Activated naive CD4-positive, alpha-beta T cell treated with anti-CD3 and anti-CD28 coated beads, Interleukin-2, amount 50 U/mL, for 72 hours (primary cell): ENCODE measurements around the gene CYP27B1. TPM values are rescaled to one million over a fixed set of nuclear protein-coding genes. Genes with fewer than 3 reads are reported as not detected.
A peak's percentile ranks its signal among the peaks of the same experiment; 100 is the strongest.

ENCODE experiments used
- ATAC-seq, 2 donors: fragments of 150-1000 bp; cut with Tn5 transposase; 2 replicates each; pipeline ENCODE4 v1.10.0; 2021; ENCODE audit warnings: mild to moderate bottlenecking in 2 of 2, moderate library complexity in 2 of 2
- DNase-seq, 2 donors: peaks; one replicate each; pipeline ENCODE4 v3.0.0; 2021 to 2022; ENCODE audit warnings: low spot score in 2 of 2
- H3K27ac Mint-ChIP-seq, 2 donors: one replicate each; pipeline ENCODE4 v1.8.0; 2022; ENCODE audit warnings: mild to moderate bottlenecking in 2 of 2, mixed read lengths in 2 of 2
- H3K36me3 Mint-ChIP-seq, 2 donors: one replicate each; pipeline ENCODE4 v1.8.0; 2022; ENCODE audit warnings: mixed read lengths in 2 of 2
- H3K9me3 Mint-ChIP-seq, 2 donors: one replicate each; pipeline ENCODE4 v1.8.0; 2022; ENCODE audit warnings: mixed read lengths in 2 of 2
- total RNA-seq, 2 donors: library from RNA; stranded (reverse); gene quantifications; one replicate each; pipeline ENCODE4 v1.2.3, GENCODE V29; 2022

The CYP27B1 gene
- total RNA-seq, 2 donors from 2014 or later = 7.6 to 14.7 TPM

DNA sequence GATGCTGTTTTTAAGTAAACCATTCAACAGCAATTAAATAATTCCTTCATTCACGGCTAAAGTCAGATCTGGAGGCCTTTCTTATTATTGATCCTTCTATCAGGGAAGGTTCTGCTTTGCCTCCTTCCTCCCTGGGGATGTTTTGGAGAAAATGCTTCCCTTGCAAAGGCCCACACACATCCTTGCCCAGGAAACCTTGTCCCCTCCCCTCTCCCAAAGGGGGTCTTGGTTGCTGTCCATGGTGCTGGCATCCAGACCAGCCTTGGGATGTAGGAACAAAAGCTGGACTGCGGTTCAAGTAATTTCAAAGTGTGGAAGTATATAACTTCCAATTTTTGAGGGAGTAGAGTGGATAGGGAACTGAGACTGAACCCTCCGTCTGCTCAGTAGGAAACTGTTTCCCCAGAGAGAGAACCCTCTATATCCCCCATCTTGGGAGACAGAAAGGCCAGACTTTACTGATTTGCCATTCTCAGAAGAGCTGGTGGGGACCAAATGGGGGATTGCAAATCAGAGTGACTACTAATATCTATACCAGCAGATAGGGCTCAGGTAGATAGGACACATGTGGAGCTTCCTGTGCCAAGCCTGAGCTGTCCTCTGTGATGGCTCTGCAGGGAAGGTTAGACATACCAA is 6.4 kb downstream of the CYP27B1 start:
- Mint-ChIP-seq H3K27ac (no peak overlapping the region), H3K36me3 (peaks cover 25 to 37% of the 10 kb centered on the region in 2 donors), H3K9me3 (no peaks in the 10 kb centered on the region)
- ATAC-seq (no peak), DNase-seq (no peak)

GRCh38 chr12:57759360-57759980 is 7.4 kb downstream of the CYP27B1 start:
- ATAC-seq = peak in 1 of 2 donors; percentile 26
- no peaks in the 10 kb centered on the region for H3K9me3 Mint-ChIP-seq
- DNase-seq = peak in 1 of 2 donors; percentile 26

DNA sequence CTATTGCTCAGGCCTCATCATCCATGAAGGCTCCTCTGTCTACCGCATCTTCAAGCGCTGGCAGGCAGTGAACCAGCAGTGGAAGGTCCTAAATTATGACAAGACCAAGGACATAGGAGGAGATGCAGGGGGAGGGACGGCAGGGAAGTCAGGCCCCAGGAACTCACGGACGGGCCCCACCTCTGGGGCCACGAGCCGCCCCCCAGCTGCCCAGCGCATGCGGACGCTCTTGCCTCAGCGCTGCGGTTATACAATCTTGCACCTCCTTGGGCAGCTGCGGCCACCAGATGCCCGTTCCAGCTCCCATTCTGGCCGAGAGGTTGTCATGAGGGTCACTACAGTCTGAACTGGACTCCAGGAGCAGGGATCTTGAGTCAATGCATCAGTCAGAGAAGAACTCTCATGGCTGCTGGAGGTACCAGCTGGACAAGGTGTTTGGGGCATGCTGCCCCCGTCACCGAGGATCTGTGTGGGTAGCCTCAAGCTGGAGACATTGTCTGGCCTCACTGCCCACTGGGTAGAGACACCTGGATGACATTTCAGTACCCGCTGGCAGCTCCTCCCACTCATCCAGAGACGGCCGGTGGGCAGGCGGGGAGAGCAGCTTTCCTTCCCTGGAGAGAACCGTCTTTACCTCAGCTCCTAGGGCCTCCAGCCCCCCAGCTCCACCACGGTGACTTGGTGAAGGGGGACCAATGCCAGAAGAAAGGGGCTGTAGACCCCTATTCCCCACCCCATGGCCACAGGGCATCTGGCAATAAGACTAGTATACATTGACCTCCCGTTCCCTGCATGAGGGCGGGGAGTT is 8.1 kb downstream of the CYP27B1 start:
- H3K36me3 Mint-ChIP-seq = peaks cover 20 to 23% of the 10 kb centered on the region in 2 donors
- no peaks in the 10 kb centered on the region for H3K9me3 Mint-ChIP-seq
- no peak for ATAC-seq

More at GRCh38 chr12:57759360-57759980, 7.4 kb downstream of the CYP27B1 start:
- no peak overlapping the region for H3K27ac Mint-ChIP-seq
- H3K36me3 Mint-ChIP-seq = peaks cover 25 to 28% of the 10 kb centered on the region in 2 donors

GRCh38 chr12:57757771-57758170 is 9.1 kb downstream of the CYP27B1 start:
- Mint-ChIP-seq H3K36me3 (peaks cover 12 to 14% of the 10 kb centered on the region in 2 donors), H3K27ac (no peak overlapping the region), H3K9me3 (no peaks in the 10 kb centered on the region)
- no peak for ATAC-seq
- DNase-seq = no peak

More for the DNA sequence above, 8.1 kb downstream of the CYP27B1 start:
- H3K27ac Mint-ChIP-seq = no peak overlapping the region
- DNase-seq = no peak

GRCh38 chr12:57756406-57757341 is 10.2 kb downstream of the CYP27B1 start:
- Mint-ChIP-seq H3K9me3 (no peaks in the 10 kb centered on the region), H3K36me3 (peaks cover 17 to 19% of the 10 kb centered on the region in 2 donors), H3K27ac (peak overlapping the region; percentile 52 to 84)
- ATAC-seq (peak; percentile 15 to 31), DNase-seq (peak in 1 of 2 donors; percentile 80)

GRCh38 chr12:57755454-57756372 is 11.2 kb downstream of the CYP27B1 start:
- DNase-seq (peak in 1 of 2 donors; percentile 46), ATAC-seq (no peak)
- Mint-ChIP-seq H3K36me3 (peaks cover 26 to 29% of the 10 kb centered on the region in 2 donors), H3K27ac (peak overlapping the region; percentile 11 to 52), H3K9me3 (no peaks in the 10 kb centered on the region)

DNA sequence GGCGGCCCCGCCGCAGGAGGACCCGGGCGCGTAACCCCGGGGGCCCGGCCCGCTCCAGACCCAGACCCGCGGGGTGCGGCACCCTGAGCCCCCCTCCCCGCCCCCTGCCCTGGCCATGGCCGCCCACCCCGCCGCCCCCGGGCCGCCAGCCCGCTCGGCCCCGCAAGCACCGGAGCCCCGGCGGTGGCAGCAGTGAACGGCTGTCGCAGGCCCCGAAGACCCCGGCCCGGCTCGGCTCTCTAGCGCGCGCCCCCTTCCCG is 11.8 kb downstream of the CYP27B1 start:
- ATAC-seq (no peak), DNase-seq (no peak)
- peaks cover 31 to 34% of the 10 kb centered on the region in 2 donors for H3K36me3 Mint-ChIP-seq
- no peaks in the 10 kb centered on the region for H3K9me3 Mint-ChIP-seq
- no peak overlapping the region for H3K27ac Mint-ChIP-seq

GRCh38 chr12:57754411-57755193 is 12.3 kb downstream of the CYP27B1 start, which contains the start of gene MARCHF9:
TSS of gene MARCHF9 (plus strand) at chr12:57755103. CDS start at chr12:57755529, 426 bp downstream.
- DNase-seq = peak; percentile 74 to 87
- Mint-ChIP-seq H3K27ac (peak within 1 kb of the TSS in 1 of 2 donors; percentile 79), H3K36me3 (peaks cover 31 to 34% of the 10 kb centered on the region in 2 donors)

DNA sequence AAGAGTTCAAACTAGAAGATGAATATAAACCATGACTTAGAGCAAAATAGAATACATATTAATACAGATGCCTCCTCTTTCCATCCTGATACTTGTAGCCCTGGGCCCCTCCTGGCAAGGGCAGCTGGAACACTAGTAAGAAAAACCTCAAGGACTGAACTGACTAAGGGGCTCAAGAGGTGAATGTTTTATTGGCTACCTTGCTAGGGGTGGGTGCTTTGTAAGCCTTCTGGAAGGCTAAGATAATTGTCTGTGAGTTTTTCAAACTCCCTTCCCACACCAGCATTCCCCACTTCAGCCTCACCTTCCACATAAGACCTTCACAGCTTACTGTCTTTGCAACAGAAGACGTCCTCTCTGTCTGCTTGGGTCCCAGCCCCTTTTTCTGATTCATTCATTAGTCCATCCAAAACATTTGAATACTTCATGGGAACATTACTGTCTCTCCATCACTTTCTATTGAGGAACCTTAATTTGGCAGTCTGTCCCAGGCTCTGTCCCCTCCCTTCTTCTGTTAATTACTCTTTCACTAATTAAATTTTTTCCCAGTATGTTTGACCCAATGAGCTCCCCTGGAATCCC is 13.0 kb downstream of the CYP27B1 start:
- ATAC-seq = no peak
- H3K36me3 Mint-ChIP-seq = peaks cover 36 to 37% of the 10 kb centered on the region in 2 donors
- peak overlapping the region in 1 of 2 donors; percentile 97 for H3K27ac Mint-ChIP-seq
- H3K9me3 Mint-ChIP-seq = no peaks in the 10 kb centered on the region
- no peak for DNase-seq

More at GRCh38 chr12:57754411-57755193, 12.3 kb downstream of the CYP27B1 start, which contains the start of gene MARCHF9:
- peak; percentile 30 to 67 for ATAC-seq
- H3K9me3 Mint-ChIP-seq = no peaks in the 10 kb centered on the region

DNA sequence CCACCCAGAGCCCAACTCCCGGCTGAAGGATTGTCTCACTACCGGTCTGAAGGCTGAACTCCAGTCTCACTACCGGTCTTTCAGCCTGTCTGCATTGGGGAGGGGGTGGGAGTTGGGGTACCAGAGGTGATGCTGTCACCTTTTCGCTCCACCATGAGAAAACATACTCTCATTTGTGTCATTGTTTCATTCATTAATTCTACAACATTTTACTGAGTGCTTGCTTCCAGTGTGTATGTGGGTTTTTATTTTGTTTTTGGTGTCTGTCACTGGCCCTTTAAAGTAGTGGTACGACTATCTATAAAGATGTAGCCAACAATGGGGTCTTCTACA is 14.2 kb downstream of the CYP27B1 start:
- H3K9me3 Mint-ChIP-seq = no peaks in the 10 kb centered on the region
- DNase-seq (no peak), ATAC-seq (no peak)
- H3K27ac Mint-ChIP-seq = peak overlapping the region; percentile 97 to 99
- peaks cover 36 to 43% of the 10 kb centered on the region in 2 donors for H3K36me3 Mint-ChIP-seq

- Mint-ChIP-seq H3K36me3 (peaks cover 35 to 43% of the 10 kb centered on the region in 2 donors), H3K27ac (peak within 1 kb of the TSS; percentile 97 to 99)
Measured at GRCh38 chr12:57751788-57752667, 14.8 kb downstream of the CYP27B1 start, which contains the start of gene CDK4. TSS of gene CDK4 (minus strand) at chr12:57752310. CDS start at chr12:57751717, 593 bp downstream.

GRCh38 chr12:57751432-57751787 is 15.5 kb downstream of the CYP27B1 start:
- peaks cover 29 to 40% of the 10 kb centered on the region in 2 donors for H3K36me3 Mint-ChIP-seq
- H3K9me3 Mint-ChIP-seq = no peaks in the 10 kb centered on the region
- H3K27ac Mint-ChIP-seq = peak overlapping the region; percentile 97 to 99
- no peak for DNase-seq
- ATAC-seq = no peak

More at GRCh38 chr12:57751788-57752667, 14.8 kb downstream of the CYP27B1 start, which contains the start of gene CDK4:
- H3K9me3 Mint-ChIP-seq = no peaks in the 10 kb centered on the region
- ATAC-seq (peak; percentile 79 to 82), DNase-seq (peak; percentile 98 to 99)
